HepG2 (cell line): ENCODE results near the gene COL8A2. TPM values are rescaled to one million over a fixed set of nuclear protein-coding genes. Genes with fewer than 3 reads are reported as not detected.

Experiments used
- AGO1 ChIP-seq: fragments of 200-400 bp; formaldehyde crosslinking; IDR thresholded peaks from 2 replicates; pipeline ENCODE4 v1.6.1; 2017; ENCODE audit warnings: mild to moderate bottlenecking, low read depth, low read length, moderate library complexity; ENCODE audit not compliant: poor library complexity, severe bottlenecking
- ERF ChIP-seq: IDR thresholded peaks from 2 replicates; pipeline ENCODE4 v1.6.1; 2018; ENCODE audit warnings: missing biosample characterization, missing genetic modification reagents
- GABPB1 ChIP-seq: IDR thresholded peaks from 2 replicates; pipeline ENCODE4 v1.6.1; 2016; ENCODE audit warnings: mild to moderate bottlenecking, missing genetic modification reagents, moderate library complexity, missing compliant biosample characterization
- HOXA7 ChIP-seq: sonication (generic); formaldehyde crosslinking; IDR thresholded peaks from 2 replicates; pipeline ENCODE4 v1.8.1; 2022; ENCODE audit warnings: mild to moderate bottlenecking, missing genetic modification reagents, moderate library complexity
- KMT2A ChIP-seq: sonication (generic); formaldehyde crosslinking; IDR thresholded peaks from 2 replicates; pipeline ENCODE4 v1.4.0; 2020; ENCODE audit warnings: missing genetic modification reagents
- MLLT10 ChIP-seq: sonication (generic); formaldehyde crosslinking; IDR thresholded peaks from 2 replicates; pipeline ENCODE4 v1.4.0; 2020; ENCODE audit warnings: missing genetic modification reagents
- TOE1 ChIP-seq: sonication (generic); formaldehyde crosslinking; IDR thresholded peaks from 2 replicates; pipeline ENCODE4 v1.4.0; 2020; ENCODE audit warnings: mild to moderate bottlenecking, missing genetic modification reagents
- ZMYM3 ChIP-seq: sonication (generic); formaldehyde crosslinking; IDR thresholded peaks from 2 replicates; pipeline ENCODE4 v1.5.1; 2020; ENCODE audit warnings: mild to moderate bottlenecking, missing genetic modification reagents
- ZNF12 ChIP-seq: sonication (generic); formaldehyde crosslinking; IDR thresholded peaks from 2 replicates; pipeline ENCODE4 v1.5.0; 2020; ENCODE audit warnings: missing genetic modification reagents
- ZNF121 ChIP-seq: sonication (generic); formaldehyde crosslinking; IDR thresholded peaks from 2 replicates; pipeline ENCODE4 v1.5.0; 2020; ENCODE audit warnings: mild to moderate bottlenecking, missing genetic modification reagents
- ZNF143 ChIP-seq: sonication (generic); formaldehyde crosslinking; IDR thresholded peaks from 2 replicates; pipeline ENCODE4 v1.4.0; 2020; ENCODE audit warnings: missing genetic modification reagents
- ZNF180 ChIP-seq: sonication (generic); formaldehyde crosslinking; IDR thresholded peaks from 2 replicates; pipeline ENCODE4 v1.4.0; 2020; ENCODE audit warnings: low read depth, missing genetic modification reagents, borderline replicate concordance
- ZNF451 ChIP-seq: sonication (generic); formaldehyde crosslinking; IDR thresholded peaks from 2 replicates; pipeline ENCODE4 v1.5.0; 2020; ENCODE audit warnings: mild to moderate bottlenecking, missing genetic modification reagents
- ZNF468 ChIP-seq: sonication (generic); formaldehyde crosslinking; IDR thresholded peaks from 2 replicates; pipeline ENCODE4 v1.8.0; 2022; ENCODE audit warnings: mild to moderate bottlenecking, moderate library complexity, missing genetic modification reagents
- ZNF547 ChIP-seq: sonication (generic); formaldehyde crosslinking; IDR thresholded peaks from 2 replicates; pipeline ENCODE4 v1.5.1; 2020; ENCODE audit warnings: mild to moderate bottlenecking, missing genetic modification reagents
- ZNF670 ChIP-seq: sonication (generic); formaldehyde crosslinking; IDR thresholded peaks from 2 replicates; pipeline ENCODE4 v1.8.0; 2022; ENCODE audit warnings: mild to moderate bottlenecking, missing genetic modification reagents, borderline replicate concordance
- ZNF747 ChIP-seq: sonication (generic); formaldehyde crosslinking; IDR thresholded peaks from 2 replicates; pipeline ENCODE4 v1.8.1; 2023; ENCODE audit warnings: missing genetic modification reagents, mild to moderate bottlenecking, borderline replicate concordance
- polyA plus RNA-seq, 8 experiments: library from polyadenylated mRNA; depleted of rRNA in 3 of 8; stranded (reverse) in 7 of 8; unstranded in 1 of 8; fragments of >200 nt; fragmentation: Illumina TruSeq in 4 of 8; extraction: Trizol in 4 of 8; gene quantifications; 2 replicates each; pipeline versions ENCODE4 v1.2.1 to v1.2.3, GENCODE V29; 2011 to 2016; ENCODE audit warnings: low read depth in 4 of 8, missing spikeins in 1 of 8, mixed read lengths in 1 of 8; ENCODE audit not compliant: insufficient read depth in 1 of 8
- total RNA-seq, 5 experiments: library from RNA; depleted of rRNA; stranded (reverse); fragments of >200 nt; fragmentation: Illumina TruSeq; extraction: Trizol; gene quantifications; 2 replicates each; pipeline ENCODE4 v1.2.3, GENCODE V29; 2016; ENCODE audit warnings: low read depth in 1 of 5
- TF ChIP-seq, protein P1 (sequence below): fragments of 450-650 bp; IDR thresholded peaks from 2 replicates; pipeline ENCODE4 v1.6.1; 2017
- TF ChIP-seq, protein P2 (sequence below): IDR thresholded peaks from 2 replicates; pipeline ENCODE4 v1.6.1; 2016; ENCODE audit warnings: missing compliant biosample characterization, missing genetic modification reagents, borderline replicate concordance
- TF ChIP-seq, protein P3 (sequence below): sonication (generic); formaldehyde crosslinking; IDR thresholded peaks from 2 replicates; pipeline ENCODE4 v1.4.0; 2020; ENCODE audit warnings: mild to moderate bottlenecking, missing genetic modification reagents, borderline replicate concordance
- TF ChIP-seq, protein P4 (sequence below): sonication (generic); formaldehyde crosslinking; IDR thresholded peaks from 2 replicates; pipeline ENCODE4 v1.8.1; 2023; ENCODE audit warnings: missing genetic modification reagents, mild to moderate bottlenecking, borderline replicate concordance
- TF ChIP-seq, protein P5 (sequence below): IDR thresholded peaks from 2 replicates; pipeline ENCODE4 v1.6.1; 2012; ENCODE audit warnings: inconsistent platforms

COL8A2 gene
- total and polyA plus RNA-seq, 2 of the 13 experiments (the other 11 are each of a cell fraction or from before 2014, with no cell fraction given), result 0.13 to 0.24 TPM

DNA sequence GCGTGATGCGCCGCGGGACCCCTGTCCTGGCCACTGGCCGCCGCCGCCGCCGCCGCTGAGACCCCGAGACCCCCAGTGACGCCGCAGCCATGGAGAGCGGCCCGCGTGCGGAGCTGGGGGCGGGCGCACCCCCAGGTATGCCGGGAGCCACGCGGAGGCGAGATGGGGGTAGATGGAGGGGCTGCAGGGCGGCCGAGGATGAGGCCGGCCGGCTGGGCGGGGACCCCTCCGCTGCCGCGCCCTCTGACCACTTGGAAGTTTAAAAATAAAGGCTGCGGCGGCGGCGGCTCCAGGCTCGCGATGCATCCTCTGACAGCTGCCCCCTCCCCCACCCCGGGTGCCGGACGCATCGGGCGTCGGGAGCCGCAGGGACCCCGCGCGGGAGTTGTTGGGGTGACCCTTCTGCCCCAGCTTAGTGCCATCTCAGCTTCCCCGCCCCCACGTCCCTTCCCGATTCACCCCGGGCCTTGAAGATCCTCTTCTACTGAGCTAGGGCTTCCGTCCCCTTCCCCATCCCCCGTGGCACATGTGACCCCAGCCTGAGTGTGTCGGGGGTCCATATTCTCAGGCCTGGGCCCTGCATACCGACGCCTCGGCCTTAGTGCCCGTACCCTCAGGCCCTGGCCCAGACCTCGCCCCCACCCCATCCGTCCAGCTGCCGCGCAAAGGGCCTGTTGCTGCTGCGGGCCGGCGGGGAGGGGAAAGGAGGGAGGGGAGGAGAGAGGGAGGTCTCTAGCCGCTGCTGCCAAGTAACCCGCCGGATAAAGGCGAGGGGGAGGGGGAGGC, 31.5 kb upstream of the COL8A2 start (continued):
- TF ChIP-seq, protein P1, sequence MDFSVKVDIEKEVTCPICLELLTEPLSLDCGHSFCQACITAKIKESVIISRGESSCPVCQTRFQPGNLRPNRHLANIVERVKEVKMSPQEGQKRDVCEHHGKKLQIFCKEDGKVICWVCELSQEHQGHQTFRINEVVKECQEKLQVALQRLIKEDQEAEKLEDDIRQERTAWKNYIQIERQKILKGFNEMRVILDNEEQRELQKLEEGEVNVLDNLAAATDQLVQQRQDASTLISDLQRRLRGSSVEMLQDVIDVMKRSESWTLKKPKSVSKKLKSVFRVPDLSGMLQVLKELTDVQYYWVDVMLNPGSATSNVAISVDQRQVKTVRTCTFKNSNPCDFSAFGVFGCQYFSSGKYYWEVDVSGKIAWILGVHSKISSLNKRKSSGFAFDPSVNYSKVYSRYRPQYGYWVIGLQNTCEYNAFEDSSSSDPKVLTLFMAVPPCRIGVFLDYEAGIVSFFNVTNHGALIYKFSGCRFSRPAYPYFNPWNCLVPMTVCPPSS, result no peak
- TF ChIP-seq KMT2A (CRISPR knock-in tag) (no peak), MLLT10 (CRISPR knock-in tag) (no peak), ZNF121 (no peak), TOE1 (CRISPR knock-in tag) (no peak), ZNF451 (peak; percentile 14; the same call in 1 of the 2 replicates), ERF (CRISPR knock-in tag) (no peak), ZNF12 (CRISPR knock-in tag) (no peak), ZMYM3 (CRISPR knock-in tag) (peak; percentile 93), GABPB1 (CRISPR knock-in tag) (peak; percentile 39; the same call in 1 of the 2 replicates), ZNF547 (CRISPR knock-in tag) (peak; percentile 45), ZNF143 (0 out of 2 replicates have a peak, but pooled peaks have one; percentile 24), HOXA7 (no peak), ZNF468 (CRISPR knock-in tag) (no peak), ZNF670 (CRISPR knock-in tag) (no peak), ZNF180 (CRISPR knock-in tag) (no peak), AGO1 (peak; percentile 7), ZNF747 (CRISPR knock-in tag) (peak; percentile 65; the same call in 1 of the 2 replicates)
- TF ChIP-seq, protein P2, sequence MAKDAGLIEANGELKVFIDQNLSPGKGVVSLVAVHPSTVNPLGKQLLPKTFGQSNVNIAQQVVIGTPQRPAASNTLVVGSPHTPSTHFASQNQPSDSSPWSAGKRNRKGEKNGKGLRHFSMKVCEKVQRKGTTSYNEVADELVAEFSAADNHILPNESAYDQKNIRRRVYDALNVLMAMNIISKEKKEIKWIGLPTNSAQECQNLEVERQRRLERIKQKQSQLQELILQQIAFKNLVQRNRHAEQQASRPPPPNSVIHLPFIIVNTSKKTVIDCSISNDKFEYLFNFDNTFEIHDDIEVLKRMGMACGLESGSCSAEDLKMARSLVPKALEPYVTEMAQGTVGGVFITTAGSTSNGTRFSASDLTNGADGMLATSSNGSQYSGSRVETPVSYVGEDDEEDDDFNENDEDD (CRISPR knock-in tag), result peak; percentile 34; the same call in 1 of the 2 replicates
- TF ChIP-seq, protein P3, sequence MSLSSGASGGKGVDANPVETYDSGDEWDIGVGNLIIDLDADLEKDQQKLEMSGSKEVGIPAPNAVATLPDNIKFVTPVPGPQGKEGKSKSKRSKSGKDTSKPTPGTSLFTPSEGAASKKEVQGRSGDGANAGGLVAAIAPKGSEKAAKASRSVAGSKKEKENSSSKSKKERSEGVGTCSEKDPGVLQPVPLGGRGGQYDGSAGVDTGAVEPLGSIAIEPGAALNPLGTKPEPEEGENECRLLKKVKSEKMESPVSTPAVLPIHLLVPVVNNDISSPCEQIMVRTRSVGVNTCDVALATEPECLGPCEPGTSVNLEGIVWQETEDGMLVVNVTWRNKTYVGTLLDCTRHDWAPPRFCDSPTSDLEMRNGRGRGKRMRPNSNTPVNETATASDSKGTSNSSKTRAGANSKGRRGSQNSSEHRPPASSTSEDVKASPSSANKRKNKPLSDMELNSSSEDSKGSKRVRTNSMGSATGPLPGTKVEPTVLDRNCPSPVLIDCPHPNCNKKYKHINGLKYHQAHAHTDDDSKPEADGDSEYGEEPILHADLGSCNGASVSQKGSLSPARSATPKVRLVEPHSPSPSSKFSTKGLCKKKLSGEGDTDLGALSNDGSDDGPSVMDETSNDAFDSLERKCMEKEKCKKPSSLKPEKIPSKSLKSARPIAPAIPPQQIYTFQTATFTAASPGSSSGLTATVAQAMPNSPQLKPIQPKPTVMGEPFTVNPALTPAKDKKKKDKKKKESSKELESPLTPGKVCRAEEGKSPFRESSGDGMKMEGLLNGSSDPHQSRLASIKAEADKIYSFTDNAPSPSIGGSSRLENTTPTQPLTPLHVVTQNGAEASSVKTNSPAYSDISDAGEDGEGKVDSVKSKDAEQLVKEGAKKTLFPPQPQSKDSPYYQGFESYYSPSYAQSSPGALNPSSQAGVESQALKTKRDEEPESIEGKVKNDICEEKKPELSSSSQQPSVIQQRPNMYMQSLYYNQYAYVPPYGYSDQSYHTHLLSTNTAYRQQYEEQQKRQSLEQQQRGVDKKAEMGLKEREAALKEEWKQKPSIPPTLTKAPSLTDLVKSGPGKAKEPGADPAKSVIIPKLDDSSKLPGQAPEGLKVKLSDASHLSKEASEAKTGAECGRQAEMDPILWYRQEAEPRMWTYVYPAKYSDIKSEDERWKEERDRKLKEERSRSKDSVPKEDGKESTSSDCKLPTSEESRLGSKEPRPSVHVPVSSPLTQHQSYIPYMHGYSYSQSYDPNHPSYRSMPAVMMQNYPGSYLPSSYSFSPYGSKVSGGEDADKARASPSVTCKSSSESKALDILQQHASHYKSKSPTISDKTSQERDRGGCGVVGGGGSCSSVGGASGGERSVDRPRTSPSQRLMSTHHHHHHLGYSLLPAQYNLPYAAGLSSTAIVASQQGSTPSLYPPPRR (CRISPR knock-in tag), result no peak
- TF ChIP-seq, protein P4, sequence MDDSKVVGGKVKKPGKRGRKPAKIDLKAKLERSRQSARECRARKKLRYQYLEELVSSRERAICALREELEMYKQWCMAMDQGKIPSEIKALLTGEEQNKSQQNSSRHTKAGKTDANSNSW, result no peak
- TF ChIP-seq, protein P5, sequence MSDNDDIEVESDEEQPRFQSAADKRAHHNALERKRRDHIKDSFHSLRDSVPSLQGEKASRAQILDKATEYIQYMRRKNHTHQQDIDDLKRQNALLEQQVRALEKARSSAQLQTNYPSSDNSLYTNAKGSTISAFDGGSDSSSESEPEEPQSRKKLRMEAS, result 0 out of 2 replicates have a peak, but pooled peaks have one; percentile 14
